GM23248 (cell line): Measurements from ENCODE around the gene SCN7A. TPM values are rescaled to one million over a fixed set of nuclear protein-coding genes. Genes with fewer than 3 reads are reported as not detected.

Experiments
- DNase-seq: peaks from one replicate; pipeline ENCODE4 v3.0.0-alpha.2; 2015
- H2AFZ ChIP-seq: fragments of 200-600 bp; sonication (generic); 2 replicates; pipeline ENCODE4 v1.6.1; 2016; ENCODE audit warnings: antibody characterized with exemption
- H3F3A ChIP-seq: fragments of 200-600 bp; sonication (generic); 2 replicates; pipeline ENCODE4 v1.6.1; 2016; ENCODE audit warnings: mild to moderate bottlenecking, antibody characterized with exemption, mixed run types; ENCODE audit not compliant: insufficient read depth
- H3K27ac ChIP-seq: fragments of 200-600 bp; sonication (generic); 2 replicates; pipeline ENCODE4 v1.5.1; 2016; ENCODE audit warnings: mild to moderate bottlenecking
- H3K27me3 ChIP-seq: fragments of 200-600 bp; sonication (generic); replicated peaks from 2 replicates; pipeline ENCODE4 v1.6.1; 2016; ENCODE audit warnings: mild to moderate bottlenecking; ENCODE audit not compliant: insufficient read depth
- H3K36me3 ChIP-seq: fragments of 200-600 bp; sonication (generic); 2 replicates; pipeline ENCODE4 v1.6.1; 2016; ENCODE audit warnings: low read depth, mild to moderate bottlenecking
- H3K4me1 ChIP-seq: fragments of 200-600 bp; sonication (generic); 2 replicates; pipeline ENCODE4 v1.6.1; 2016; ENCODE audit warnings: mild to moderate bottlenecking; ENCODE audit not compliant: insufficient read depth
- H3K4me2 ChIP-seq: fragments of 200-600 bp; sonication (generic); one replicate; pipeline ENCODE4 v1.6.1; 2016; ENCODE audit warnings: mild to moderate bottlenecking; ENCODE audit not compliant: unreplicated experiment
- H3K4me3 ChIP-seq: fragments of 200-600 bp; sonication (generic); 2 replicates; pipeline ENCODE4 v1.5.1; 2016; ENCODE audit warnings: mild to moderate bottlenecking
- H3K79me2 ChIP-seq: fragments of 200-600 bp; sonication (generic); 2 replicates; pipeline ENCODE4 v1.6.1; 2016; ENCODE audit warnings: mild to moderate bottlenecking; ENCODE audit not compliant: insufficient read depth
- H3K9ac ChIP-seq: fragments of 200-600 bp; sonication (generic); 2 replicates; pipeline ENCODE4 v1.6.1; 2016; ENCODE audit warnings: mild to moderate bottlenecking
- H3K9me2 ChIP-seq: fragments of 200-600 bp; sonication (generic); 2 replicates; pipeline ENCODE4 v1.6.1; 2016; ENCODE audit warnings: mixed run types, mild to moderate bottlenecking, moderate library complexity; ENCODE audit not compliant: insufficient read depth
- H3K9me3 ChIP-seq: fragments of 200-600 bp; sonication (generic); one replicate; pipeline ENCODE4 v1.6.1; 2017; ENCODE audit warnings: low read depth
- H4K20me1 ChIP-seq: fragments of 200-600 bp; sonication (generic); 2 replicates; pipeline ENCODE4 v1.6.0; 2016; ENCODE audit not compliant: insufficient read depth
- EZH2 ChIP-seq: fragments of 200-600 bp; sonication (generic); IDR thresholded peaks from 2 replicates; pipeline ENCODE4 v1.6.1; 2018; ENCODE audit warnings: antibody characterized with exemption, mild to moderate bottlenecking; ENCODE audit not compliant: insufficient read depth, poor library complexity, severe bottlenecking
- EZH2phosphoT487 ChIP-seq: fragments of 200-600 bp; sonication (generic); IDR thresholded peaks from 2 replicates; pipeline ENCODE4 v1.6.1; 2018; ENCODE audit warnings: antibody characterized with exemption, moderate library complexity, mild to moderate bottlenecking, low read depth; ENCODE audit not compliant: insufficient read depth
- WGBS, 2 experiments: methylation state at CpG; one replicate each; pipeline ENCODE4 v1.1.6; 2015 to 2017; ENCODE audit warnings: low lambda C conversion rate in 2 of 2, low coverage in 1 of 2; ENCODE audit errors: missing lambda C conversion rate in 2 of 2; 5-methylcytosine and 5-hydroxymethylcytosine counted together
- in situ Hi-C: fragments of 300-500 bp; cut with MboI; formaldehyde crosslinking; loops from 2 replicates; pipeline ENCODE4 v1.15.0; 2020
- polyA plus RNA-seq: library from polyadenylated mRNA; unstranded; fragments of >200 nt; fragmentation: Nextera tagmentation; extraction: Ambion mirVana; gene quantifications from 2 replicates; pipeline ENCODE4 v1.2.1, GENCODE V29; 2016
- total RNA-seq: library from RNA; depleted of rRNA; stranded (reverse); fragments of >200 nt; shearing (Covaris generic); gene quantifications from 2 replicates; pipeline ENCODE4 v1.2.3, GENCODE V29; 2014; rRNA removed

SCN7A gene
- total and polyA plus RNA-seq, 2 experiments from 2014 or later, result not detected

- no peaks in the 10 kb centered on the region for H3K27me3 ChIP-seq
- no peak overlapping the region for H3K27ac ChIP-seq
- H3K79me2 ChIP-seq, result no peaks in the 10 kb centered on the region
- in situ Hi-C loops, result no loop called here
- no peak for DNase-seq
- no peaks in the 10 kb centered on the region for H3K9me2 ChIP-seq
- no peak overlapping the region for H3K4me2 ChIP-seq
- H3K4me3 ChIP-seq, result no peak overlapping the region
- H3K4me1 ChIP-seq, result peaks cover 9% of the 10 kb centered on the region
- no peak overlapping the region for H2AFZ ChIP-seq
- H3K9ac ChIP-seq, result no peak overlapping the region
- WGBS, 2 experiments, result 74 to 75% methylated on average over 7 of the region's 7 CpGs
- 0 out of 2 replicates have a peak, but pooled peaks cover 6% of the 10 kb centered on the region for H3F3A ChIP-seq
- H4K20me1 ChIP-seq, result no peaks in the 10 kb centered on the region
- H3K36me3 ChIP-seq, result no peaks in the 10 kb centered on the region
- TF ChIP-seq EZH2 (no peak), EZH2phosphoT487 (no peak)
- no peaks in the 10 kb centered on the region for H3K9me3 ChIP-seq
Observed at GRCh38 chr2:166357068-166357949, 136.7 kb downstream of the SCN7A start.

Other genes with a start within 250 kb of the SCN7A start
- 8.3 and 17.6 TPM in 2 replicates for gene SCN9A, start 118.3 kb downstream of the SCN7A start, total RNA-seq
- gene SCN9A, start 118.3 kb downstream of the SCN7A start, polyA plus RNA-seq, result 6.1 and 7.2 TPM in 2 replicates